ENCODE data around the gene HIVEP3.

GRCh38 chr1:41618871-41619270 lies 299.9 kb downstream of the HIVEP3 start:
- TF ChIP-seq CTCF (IDR thresholded peaks at IDR 0.05), result no peak
- no peak for TF ChIP-seq POLR2AphosphoS5 (IDR thresholded peaks at IDR 0.05; ENCODE audit: low read depth, low read length)

Data from Panc1 (cell line).